ENCODE measurements around the gene PERP. TPM values are rescaled to one million over a fixed set of nuclear protein-coding genes. Genes with fewer than 3 reads are reported as not detected.

The PERP gene
- total RNA-seq, 4 donors from 2014 or later = 715 to 1,965 (median 1,827) TPM

DNA sequence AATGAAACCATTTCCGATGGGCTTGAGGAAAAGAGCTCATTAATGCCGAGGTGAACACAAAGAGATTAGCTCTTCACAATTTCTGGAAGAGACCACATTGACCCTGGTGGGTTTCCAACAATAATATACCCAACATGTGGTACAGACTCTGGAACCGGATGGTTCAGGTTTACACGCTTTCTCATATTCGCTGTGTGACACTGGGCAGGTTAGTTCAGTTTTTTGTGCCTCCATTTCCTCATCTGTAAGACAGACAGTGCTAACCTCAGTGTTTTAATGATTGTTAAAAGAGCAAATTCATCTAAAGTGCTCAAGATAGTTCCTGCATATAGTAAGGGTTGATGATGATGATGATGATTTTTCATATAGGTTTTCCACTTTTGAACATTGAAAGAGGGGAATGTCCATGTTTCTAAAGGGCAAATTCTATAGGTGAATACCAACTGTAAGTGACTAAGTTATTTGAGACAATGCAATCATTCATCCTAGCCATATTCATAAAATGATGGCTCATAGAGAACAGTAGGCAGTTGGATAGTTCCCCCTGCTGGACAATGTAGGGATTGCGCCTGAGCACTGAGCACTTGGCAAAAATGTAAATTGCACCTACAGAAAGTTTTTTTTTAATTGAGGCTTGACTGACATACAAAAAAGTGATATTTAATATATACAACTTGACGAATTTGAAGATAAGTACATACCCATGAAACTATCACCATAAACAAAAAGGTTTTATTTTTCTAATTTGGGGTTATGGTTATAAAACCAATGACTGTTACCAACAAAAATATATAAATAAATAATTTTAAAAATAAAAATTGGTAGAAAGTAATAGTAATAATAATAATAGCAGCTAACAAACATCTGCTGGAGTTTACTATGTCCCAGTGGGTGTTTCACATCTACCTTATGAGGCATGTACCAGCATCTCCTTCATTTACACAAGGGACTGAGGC is 2.1 kb upstream of the PERP start:
- no peaks in the 10 kb centered on the region for H3K27me3 ChIP-seq
- H3K27ac ChIP-seq = peak overlapping the region; percentile 96
- peak overlapping the region; percentile 84 for H3K4me3 ChIP-seq
- TF ChIP-seq EP300 (IDR thresholded peaks at IDR 0.05) (no peak), POLR2A (IDR thresholded peaks at IDR 0.05) (no peak), POLR2AphosphoS5 (IDR thresholded peaks at IDR 0.05) (no peak)
- TF ChIP-seq, protein P1, sequence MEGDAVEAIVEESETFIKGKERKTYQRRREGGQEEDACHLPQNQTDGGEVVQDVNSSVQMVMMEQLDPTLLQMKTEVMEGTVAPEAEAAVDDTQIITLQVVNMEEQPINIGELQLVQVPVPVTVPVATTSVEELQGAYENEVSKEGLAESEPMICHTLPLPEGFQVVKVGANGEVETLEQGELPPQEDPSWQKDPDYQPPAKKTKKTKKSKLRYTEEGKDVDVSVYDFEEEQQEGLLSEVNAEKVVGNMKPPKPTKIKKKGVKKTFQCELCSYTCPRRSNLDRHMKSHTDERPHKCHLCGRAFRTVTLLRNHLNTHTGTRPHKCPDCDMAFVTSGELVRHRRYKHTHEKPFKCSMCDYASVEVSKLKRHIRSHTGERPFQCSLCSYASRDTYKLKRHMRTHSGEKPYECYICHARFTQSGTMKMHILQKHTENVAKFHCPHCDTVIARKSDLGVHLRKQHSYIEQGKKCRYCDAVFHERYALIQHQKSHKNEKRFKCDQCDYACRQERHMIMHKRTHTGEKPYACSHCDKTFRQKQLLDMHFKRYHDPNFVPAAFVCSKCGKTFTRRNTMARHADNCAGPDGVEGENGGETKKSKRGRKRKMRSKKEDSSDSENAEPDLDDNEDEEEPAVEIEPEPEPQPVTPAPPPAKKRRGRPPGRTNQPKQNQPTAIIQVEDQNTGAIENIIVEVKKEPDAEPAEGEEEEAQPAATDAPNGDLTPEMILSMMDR (IDR thresholded peaks at IDR 0.05) = peak; percentile 95 to 99
- H3K36me3 ChIP-seq = no peaks in the 10 kb centered on the region
- 22% methylated on average over 7 of the region's 7 CpGs for WGBS
- no peaks in the 10 kb centered on the region for H3K9me3 ChIP-seq
- peak; percentile 83 to 85 for DNase-seq (ENCODE audit: low spot score in 2 of 2)
- H3K4me1 ChIP-seq = peaks cover 18% of the 10 kb centered on the region

DNA sequence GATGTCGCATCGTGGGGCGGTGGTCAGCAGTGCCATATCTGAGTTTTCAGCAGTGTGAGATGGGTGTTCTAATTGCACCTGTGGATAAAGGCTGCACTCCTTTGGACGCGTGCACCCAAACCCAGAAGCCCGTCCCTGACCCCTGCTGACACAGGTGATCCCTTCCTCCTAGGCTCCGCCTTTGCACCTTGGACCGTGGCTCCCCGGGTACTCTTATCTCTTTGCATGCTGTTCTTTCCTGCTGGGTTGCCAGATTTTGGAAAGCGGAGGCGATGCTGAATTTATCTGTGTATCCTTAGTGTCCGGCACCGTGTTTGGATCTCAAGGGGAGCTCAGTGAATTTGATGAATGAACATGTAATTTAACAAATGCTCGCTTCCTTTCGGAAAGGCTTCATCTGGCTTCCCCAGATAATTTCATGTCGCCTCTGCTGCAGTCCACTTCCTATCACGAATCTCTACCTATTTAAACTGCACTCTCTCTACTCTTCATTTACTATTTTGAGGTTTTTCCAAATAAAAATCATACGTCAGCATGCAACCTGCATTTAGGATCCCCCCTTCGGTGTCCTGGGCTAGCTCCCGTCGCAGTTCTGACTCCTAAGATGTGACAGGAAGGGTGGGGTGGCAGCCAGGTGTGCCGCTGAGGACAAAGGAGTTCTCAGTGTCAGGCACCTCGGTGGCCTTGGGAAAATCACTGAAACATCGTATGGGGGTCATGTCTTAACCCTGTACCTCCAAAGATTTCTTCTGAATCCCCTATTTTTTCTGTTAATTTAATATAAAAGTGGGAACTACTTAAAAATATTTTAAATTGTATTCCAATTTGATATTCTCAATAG is 753 bp upstream of the PERP start:
- WGBS = 9% methylated on average over 24 of the region's 24 CpGs
- DNase-seq (ENCODE audit: low spot score in 2 of 2) = peak in 1 of 2 donors; percentile 77
- Histone ChIP-seq H3K4me3 (peak overlapping the region; percentile 84), H3K27me3 (no peaks in the 10 kb centered on the region), H3K27ac (peak overlapping the region; percentile 96), H3K36me3 (no peaks in the 10 kb centered on the region), H3K9me3 (no peaks in the 10 kb centered on the region), H3K4me1 (peaks cover 18% of the 10 kb centered on the region)
- TF ChIP-seq, protein P1 (IDR thresholded peaks at IDR 0.05) = no peak
- no peak for TF ChIP-seq POLR2A (IDR thresholded peaks at IDR 0.05)
- TF ChIP-seq POLR2AphosphoS5 (IDR thresholded peaks at IDR 0.05) = no peak
- TF ChIP-seq EP300 (IDR thresholded peaks at IDR 0.05) = no peak

DNA sequence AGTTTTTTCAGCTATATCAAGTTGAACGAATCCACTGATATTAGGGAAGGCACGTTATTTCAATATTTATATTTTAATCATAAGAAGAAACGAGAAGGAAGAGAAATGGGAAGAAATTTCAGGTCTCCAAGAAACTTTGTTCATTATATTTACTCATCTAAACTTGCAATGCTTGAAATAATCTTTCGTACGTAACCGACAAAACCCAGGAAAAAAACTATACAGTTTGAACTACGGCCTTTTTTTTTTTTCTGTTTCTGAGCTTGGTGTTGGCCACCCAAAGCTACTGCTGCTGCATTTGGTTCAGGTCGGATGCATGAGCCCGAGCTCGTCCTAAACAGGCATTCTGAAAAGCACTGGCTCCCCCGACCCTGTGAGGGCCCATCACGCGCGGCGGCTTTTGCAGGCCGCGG is 548 bp downstream of the PERP start:
- no peak for DNase-seq (ENCODE audit: low spot score in 2 of 2)
- WGBS = 7% methylated on average over 17 of the region's 17 CpGs
- Histone ChIP-seq H3K4me1 (peaks cover 21% of the 10 kb centered on the region), H3K9me3 (no peaks in the 10 kb centered on the region), H3K4me3 (peak overlapping the region; percentile 84), H3K27me3 (no peaks in the 10 kb centered on the region), H3K36me3 (no peaks in the 10 kb centered on the region), H3K27ac (peak overlapping the region; percentile 96)
- TF ChIP-seq, protein P1 (IDR thresholded peaks at IDR 0.05) = no peak
- no peak for TF ChIP-seq POLR2A (IDR thresholded peaks at IDR 0.05)
- no peak for TF ChIP-seq POLR2AphosphoS5 (IDR thresholded peaks at IDR 0.05)
- no peak for TF ChIP-seq EP300 (IDR thresholded peaks at IDR 0.05)

DNA sequence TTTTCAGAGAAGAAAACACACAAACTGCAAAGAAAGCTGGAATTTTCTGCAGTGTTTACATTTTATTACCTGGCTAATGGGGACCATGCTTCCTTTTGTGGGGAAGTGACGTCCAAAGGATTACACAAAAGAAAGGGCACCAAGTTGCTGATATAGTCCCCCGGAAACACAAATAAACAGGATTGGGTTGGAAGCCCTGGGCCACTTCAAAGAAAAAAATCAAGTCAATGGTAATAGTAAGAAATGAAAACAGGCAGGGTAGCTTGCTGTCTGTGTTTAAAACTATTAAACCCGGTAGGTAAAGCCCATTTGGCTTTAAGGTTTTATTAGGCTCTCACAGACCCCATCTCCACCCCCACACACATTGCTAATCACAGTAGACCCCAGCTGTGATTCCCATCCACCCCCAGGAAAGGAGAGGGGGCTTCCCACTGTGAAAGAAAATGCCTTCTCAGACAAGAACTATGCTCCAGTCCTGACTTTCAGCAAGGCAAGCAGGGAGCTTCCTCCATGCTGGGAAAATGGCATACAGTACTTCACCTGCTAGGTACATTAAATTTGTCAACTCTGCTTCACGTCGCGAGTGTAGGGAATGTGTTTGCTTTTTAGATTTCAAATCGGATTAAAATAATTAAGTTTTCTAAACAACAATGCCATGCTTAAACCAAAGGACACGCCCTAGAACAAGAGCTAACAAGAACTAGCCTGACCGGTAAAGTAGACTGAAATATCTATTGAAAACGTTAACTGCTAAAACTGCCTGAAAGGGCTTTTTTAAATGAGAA is 1.1 kb downstream of the PERP start:
- Histone ChIP-seq H3K9me3 (no peaks in the 10 kb centered on the region), H3K27me3 (no peaks in the 10 kb centered on the region), H3K36me3 (no peaks in the 10 kb centered on the region), H3K27ac (peak overlapping the region; percentile 96), H3K4me1 (peaks cover 21% of the 10 kb centered on the region), H3K4me3 (peak overlapping the region; percentile 84)
- WGBS = 21% methylated on average over 10 of the region's 10 CpGs
- DNase-seq (ENCODE audit: low spot score in 2 of 2) = no peak
- TF ChIP-seq, protein P1 (IDR thresholded peaks at IDR 0.05) = no peak
- TF ChIP-seq POLR2AphosphoS5 (IDR thresholded peaks at IDR 0.05) (peak in 1 of 3 donors; percentile 23), POLR2A (IDR thresholded peaks at IDR 0.05) (no peak), EP300 (IDR thresholded peaks at IDR 0.05) (no peak)
